Activated effector memory CD4-positive, alpha-beta T cell treated with Interleukin-2 at 50 U/mL for 16 hours (primary cell): ENCODE data around the gene CLDN5.
A peak's percentile ranks its signal among the peaks of the same experiment; 100 is the strongest.

Source experiments
- DNase-seq: peaks from one replicate; pipeline ENCODE4 v3.0.0-alpha.2; 2020

The CLDN5 gene

DNA sequence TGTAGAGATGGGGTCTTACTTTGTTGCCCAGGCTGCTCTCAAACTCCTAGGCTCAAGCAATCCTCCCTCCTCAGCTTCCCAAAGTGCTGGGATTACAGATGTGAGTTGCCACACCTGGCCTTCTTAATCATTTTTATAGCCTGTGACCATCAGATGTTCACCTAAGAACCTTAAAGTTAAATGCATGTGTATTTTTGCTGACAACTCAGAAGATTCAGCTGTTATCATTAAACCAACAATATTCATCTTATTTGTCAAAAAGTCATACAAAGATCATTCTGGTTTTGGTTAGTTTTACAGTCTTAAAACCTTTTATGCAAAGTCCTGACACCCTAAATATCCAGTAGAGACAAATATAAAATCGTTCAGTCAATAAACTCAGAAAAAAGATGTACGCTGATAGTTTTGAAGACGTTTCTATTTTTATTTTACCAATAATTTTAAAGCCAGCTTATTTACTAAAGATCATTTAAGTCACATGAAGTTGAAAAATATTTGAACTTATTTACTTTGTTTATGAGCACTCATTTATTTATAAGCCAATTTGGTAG lies 22.2 kb downstream of the CLDN5 start:
- DNase-seq = no peak

DNA sequence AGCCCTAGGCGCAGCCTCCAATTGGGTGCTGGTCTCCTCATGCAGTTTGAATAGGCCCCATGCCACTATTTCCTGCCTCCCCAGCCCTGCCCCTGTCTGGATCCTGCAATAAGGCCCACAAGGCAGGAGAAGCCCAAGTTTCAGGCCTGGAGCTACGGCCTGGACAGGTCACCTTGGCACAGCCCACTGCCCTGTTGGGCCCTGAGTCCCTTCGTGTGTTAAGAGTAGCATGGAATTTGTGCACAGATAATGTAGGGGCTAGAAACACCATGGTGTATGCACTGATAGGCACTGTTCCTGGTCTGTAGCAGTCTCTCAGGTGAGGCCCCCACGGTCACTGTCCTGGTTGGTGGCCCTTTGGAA lies 24.3 kb downstream of the CLDN5 start:
- DNase-seq = no peak

DNA sequence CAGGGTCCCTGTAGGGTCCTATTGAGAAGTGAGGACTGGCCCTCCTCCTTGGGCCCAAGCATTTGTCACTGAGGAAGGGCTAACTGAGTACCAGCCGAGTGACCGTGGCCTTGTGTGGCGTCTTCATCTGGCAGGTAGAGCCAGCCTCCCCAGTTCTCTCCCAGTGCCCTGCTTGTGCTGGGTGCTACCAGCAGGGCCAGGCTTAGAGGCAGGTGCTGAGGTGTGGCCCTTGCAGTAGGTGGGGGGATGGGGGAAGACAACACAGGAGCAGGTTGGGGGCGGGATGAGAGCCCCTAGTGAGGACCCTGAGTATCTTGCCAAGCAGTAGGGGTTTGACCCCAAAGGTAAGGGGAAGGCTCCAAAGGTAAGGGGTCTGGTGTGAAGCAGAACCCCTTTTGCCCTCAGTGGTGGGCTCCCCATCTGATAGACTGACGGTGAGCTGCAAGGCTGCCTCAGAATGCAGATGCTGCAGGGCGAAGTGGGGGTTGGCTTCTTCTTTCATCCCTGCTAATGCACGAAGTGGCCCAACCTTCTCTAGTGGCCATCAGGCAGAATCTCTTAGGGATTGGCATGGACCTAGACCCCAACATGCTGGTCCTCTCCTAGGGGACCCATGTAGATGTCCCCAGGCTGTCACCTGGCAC lies 24.9 kb downstream of the CLDN5 start:
- DNase-seq = no peak

DNA sequence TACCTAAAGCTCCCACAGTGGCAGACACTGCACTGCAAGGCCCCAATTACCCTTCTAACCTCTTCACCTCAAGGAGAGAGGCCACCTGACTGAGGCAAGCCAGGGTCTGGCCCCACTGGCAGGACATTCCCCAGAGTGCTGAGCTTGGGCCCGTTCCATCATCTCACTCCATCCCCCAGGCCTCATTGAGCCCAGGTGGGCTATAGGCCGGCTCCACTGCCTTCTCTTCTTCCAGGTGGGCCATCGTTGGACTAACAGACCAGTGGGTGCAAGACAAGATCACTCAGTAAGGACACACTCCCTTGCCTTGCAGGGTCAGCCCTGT lies 25.4 kb downstream of the CLDN5 start:
- no peak for DNase-seq

DNA sequence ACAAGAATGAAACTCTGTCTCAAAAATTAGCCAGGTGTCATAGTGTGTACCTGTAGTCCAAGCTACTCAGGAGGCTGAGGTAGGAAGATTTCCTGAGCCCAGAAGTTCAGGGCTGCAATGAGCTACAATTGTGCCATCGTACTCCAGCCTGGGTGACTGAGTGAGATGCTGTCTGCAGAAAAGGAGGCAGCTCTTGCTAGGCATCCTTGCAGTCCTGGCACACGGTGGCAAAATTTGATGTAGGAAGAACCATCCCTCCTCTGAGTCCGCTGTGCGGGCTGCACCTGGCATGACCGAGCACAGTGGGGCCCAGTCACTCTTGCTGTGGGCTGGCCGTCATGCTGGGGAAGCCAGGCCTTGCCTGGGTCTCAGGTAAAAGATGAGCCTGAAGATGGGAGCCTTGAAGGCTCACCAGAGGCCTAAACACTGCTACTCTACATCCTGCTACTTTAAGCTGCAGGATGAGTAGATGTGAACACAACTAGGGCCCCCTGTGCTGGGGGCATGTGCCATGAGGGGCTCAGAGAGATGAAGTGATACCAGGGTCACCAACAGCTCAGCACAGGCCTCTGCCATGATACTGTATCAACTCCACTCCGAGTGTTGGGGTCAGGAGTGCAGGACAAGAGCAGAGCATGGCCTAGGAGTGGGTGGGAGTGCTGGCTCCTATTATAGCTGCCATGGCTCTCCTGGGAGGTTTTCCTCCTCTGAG lies 25.9 kb downstream of the CLDN5 start:
- no peak for DNase-seq

DNA sequence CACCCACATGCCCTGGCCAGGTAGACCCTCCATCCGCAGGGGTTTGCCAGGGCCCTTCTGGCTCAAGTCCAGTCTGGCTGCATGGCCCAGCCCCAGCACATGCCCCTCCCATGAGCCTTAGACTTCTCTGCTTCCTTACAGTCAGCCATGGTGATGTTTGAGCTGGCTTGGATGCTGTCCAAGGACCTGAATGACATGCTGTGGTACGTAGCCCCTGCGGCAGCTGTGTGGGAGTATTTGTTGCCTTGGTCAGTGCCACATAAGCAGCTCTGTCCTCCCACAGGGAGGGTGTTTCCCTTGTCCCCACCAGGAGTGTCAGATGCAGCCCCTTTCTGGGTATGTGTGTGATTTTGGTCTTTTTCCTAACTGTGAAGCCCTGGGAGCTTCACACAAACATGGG lies 27.0 kb downstream of the CLDN5 start:
- DNase-seq = no peak

DNA sequence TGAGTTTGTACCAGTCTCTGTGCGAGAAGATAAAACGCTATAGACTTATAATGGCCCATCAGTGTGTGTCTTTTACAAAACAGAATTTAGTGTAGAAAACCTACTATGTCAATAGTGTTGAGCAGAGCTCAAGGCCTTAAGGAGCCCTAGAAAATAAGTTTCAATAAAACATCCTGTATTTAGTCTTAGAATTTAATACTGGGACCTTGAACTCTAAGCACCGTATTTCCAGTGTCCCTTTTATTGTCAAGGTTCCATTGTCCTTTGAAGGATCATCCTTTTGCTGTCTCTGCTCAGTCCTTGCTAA lies 27.9 kb downstream of the CLDN5 start:
- DNase-seq = no peak

DNA sequence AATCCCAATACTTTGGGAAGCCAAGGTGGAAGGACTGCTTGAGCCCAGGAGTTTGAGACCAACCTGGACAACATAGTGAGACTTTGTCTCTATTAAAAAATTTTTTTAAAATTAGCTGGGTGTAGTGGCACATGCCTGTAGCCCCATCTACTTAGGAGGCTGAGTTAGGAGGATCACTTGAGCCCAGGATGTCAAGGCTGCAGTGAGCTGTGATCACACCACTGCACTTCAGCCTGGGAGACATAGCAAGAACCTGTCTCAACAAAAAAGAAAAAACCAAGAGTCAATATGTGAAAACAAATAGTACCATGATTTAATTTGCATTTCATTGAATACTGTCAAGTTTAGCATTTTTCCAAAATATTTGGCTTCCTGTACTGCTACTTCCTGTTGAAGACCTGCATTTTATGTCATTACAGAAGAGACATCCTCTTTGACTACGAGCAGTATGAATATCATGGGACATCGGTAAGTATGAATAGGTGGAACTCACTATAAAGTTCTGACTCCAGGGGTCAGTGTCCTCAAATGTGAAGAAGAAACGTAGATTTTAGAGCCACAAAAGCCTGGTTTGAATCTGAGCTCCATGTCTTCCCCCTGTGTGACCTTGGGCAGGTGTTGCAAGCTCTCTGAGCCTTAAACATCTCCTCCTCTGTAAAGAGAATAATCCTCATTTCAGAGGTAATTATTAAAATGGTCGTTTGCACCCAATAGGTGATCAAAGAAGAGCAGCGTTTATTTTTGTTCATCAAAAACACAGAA lies 28.5 kb downstream of the CLDN5 start:
- DNase-seq = no peak

DNA sequence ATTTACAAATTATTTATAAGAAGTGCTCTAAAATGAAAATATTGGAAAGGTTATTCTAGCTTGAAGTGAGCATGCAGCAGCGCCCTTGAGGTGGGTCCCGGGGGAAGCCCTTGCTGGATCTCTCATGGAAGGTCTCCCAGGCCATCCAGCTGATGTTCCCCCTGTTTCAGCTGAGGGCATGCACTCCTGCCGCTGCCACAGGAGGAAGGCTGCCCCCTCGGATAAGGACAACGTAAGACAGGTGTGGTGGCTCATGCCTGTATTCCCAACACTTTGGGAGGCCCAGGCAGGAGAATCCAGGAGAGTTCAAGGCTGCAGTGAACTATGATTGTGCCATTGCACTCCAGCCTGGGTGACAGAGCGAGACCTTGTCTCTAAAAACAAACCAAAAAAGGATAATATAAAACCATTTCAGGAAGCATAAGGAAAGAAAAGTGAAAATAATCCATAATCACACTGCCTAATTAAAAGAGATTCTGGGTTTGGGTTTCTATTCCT lies 29.5 kb downstream of the CLDN5 start:
- DNase-seq = no peak

DNA sequence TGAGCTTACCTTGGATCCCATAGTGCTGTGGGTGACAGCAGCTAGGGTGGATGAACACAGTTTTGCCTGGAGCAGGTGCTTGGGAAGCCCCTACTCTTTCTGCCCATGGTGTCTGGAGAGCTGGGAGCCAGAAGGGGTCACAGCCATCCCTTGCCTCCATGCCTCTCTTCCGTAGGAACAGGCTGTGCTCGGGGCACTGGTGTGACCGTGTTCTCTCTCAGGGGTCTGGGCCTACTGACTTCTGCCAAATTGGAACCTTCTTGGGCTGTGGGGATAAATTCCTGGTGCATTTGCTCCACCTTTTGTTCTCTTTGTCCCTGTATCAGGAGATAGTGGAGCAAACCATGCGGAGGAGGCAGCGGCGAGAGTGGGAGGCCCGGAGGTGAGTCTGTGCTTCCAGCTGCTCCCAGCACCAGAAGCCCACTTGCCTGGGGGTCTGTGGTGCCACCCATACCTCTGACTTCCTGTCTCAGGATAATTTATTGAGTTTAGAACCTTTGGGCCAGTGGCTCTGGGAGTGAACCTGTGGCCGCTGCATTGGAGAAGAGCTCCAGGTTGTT lies 30.1 kb downstream of the CLDN5 start:
- DNase-seq = no peak

DNA sequence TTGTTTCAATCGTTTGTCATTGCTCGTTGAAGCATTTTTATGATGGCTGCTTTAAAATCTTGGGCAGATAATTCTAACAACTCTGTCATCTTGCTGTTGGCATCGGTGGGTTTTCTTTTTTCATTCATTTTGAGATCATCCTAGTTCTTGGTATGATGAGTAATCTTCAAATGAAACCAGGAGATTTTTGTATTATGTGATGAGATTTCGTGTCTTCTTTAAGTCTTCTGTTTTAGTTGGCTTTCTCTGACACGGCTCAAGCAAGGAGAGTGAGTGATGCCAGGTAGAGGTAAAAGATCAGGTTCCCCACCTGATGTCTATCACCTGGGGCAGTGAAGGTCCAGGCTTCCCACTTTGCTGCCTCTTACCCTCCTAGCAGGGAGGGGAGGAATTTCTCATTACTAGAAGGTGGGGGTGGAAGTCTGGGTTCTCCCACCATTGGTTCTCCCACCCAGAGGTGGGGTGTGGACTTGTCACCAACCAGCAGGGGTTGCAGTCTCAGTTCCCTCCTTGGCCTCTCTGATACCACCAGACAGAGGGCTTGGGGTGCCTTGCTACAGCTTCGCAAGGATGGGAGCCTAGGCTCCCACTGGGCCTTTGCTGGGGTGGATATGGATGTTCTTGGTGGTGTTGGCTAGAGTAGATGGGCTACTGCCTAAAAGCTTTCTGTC lies 31.6 kb downstream of the CLDN5 start:
- no peak for DNase-seq

DNA sequence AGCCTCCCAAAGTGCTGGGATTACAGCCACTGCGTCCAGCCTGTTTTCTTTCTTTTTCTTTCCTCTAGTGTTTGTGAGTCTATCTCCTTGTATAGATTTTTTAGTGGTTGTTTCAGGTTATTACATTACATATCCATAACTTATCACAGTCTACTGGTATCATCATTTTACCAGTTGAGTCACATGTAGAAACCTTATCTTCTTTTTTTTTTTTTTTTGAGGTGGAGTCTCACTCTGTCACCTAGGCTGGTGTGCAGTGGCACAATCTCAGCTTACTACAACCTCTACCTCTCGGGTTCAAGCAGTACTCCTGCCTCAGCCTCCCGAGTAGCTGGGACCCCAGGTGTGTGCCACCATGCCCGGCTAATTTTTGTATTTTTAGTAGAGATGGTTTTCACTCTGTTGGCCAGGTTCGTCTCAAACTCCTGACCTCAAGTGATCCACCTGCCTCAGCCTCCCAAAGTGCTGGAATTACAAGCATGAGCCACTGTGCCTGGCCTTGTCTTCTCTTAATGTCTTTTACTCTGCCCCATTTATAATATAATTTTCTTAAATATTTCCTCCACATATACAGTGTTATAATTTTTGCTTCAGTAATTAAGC lies 33.5 kb downstream of the CLDN5 start:
- no peak for DNase-seq

DNA sequence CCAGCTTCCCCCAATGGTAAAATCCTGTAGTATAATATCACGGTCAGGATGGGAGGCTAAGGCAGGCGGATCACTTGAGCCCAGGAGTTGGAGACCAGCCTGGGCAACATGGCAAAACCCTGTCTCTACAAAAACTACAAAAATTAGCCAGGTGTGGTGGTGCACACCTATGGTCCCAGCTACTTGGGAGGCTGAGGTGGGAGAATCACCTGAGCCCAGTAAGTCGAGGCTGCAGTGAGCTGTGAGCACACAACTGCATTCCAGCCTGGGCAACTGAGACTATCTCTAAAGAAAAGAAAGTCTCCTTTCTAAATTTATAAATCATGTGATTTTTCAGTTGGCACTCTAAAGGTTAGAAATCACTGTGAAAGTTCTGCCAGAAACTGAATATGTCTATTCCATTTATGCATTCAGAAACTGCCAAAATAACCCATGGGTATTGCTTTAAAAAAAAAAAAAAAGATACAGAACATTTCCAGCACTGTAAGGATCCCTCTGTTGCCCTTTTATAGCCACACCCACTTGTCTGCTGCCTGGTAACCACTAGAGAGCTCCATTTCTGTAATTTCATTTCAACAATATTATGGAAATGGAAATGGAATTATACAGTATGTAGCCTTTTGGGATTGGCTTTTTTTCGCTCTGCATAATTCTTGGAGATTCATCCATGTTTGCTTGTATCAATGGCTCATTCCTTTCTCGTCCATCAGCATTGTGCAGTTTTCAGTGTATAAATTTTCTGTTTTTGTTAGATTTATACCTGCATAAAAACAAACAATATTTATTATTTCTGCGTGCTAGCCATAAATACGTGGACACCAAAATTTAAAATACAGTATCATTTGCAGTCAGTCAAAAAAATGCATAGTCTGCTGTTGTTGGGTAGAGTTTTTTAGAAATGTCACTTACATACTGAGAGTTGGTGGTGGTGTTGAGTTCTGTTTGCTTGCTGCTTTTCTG lies 35.0 kb downstream of the CLDN5 start:
- DNase-seq = no peak

DNA sequence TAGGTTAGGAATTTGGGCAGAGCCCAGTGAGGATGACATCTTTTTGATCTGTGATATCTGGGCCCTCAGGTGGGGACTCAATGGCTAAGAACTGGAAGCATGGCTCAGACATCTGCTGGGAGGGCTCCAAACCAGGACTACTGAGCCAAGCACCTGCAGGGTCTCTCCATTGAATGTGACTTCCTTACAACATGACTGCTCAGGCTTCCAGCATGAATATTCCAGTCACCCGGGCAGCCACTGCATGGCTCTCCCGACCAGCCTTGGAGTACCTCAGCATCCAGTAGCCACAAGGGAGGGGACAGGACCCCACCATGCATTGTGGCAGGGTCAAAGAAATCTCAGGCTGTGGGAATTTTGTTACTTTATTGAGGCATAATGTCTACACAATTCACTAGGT lies 35.9 kb downstream of the CLDN5 start:
- no peak for DNase-seq

DNA sequence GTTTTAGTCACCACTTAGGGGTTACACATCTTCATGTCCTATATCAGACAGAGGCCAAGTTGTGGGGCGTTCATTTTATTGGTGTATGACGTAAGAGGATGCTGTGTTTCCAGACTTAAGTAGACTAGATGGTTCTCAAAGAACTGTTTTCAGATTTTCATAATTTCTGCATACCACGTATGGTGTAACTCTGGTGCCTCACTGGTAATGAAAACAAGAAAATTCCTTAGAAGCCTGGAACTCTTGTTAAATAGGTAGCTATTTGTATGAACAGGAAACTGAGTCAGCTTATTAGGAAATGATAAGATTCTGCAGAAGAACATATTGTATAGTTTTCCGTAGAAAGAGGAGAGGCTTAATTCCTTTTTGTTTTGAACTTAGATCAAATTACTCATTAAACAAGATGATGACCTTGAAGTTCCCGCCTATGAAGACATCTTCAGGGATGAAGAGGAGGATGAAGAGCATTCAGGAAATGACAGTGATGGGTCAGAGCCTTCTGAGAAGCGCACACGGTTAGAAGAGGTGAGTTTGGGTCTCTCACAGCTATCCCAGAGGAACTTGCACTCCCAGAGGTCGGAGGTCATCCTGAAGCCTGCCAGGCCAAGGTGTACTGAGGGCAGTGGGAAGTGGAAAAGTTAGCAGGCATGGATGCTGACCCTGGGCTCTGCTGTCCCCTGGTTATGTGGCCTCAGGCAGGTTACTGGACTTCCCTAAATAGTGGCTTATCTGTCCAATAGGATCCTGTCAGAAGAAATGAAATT lies 40.5 kb downstream of the CLDN5 start:
- no peak for DNase-seq

DNA sequence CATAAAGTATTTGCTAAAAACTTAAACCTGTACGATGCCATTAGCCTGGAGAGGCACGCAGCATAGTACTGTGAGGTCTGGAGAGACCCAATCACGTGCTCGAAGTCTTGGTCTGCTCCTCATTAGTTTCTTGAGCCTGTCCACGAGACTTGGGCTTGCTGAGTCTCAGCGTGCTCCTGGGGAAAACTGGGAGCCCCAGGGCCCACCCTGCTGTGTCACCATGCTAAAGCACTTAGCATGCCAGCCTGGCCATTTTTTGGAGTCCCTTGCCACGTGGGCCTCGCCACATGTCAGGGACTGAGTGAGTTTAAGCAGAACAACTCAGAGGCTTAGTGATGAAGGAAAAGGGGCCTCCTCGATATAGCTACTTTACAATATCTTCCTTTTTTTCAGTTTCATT lies 41.9 kb downstream of the CLDN5 start:
- no peak for DNase-seq

DNA sequence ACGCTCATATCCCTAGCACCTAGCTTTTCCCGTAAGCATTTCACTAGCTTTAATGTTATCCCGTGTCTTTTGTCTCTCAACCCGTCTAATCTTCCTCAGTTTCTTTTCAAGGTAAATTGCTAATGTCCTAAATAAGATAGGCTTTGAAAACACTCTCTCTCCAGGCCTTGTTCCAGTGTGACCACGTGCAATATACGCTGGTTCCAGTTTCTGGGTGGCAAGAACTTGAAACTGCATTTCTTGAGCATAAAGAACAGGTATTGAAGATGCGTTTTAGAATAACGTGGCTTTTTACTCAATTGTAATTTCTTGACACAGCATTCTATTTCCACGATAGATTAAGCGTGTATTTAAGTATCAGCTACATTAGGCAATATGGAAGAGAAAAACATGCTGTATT lies 43.4 kb downstream of the CLDN5 start:
- no peak for DNase-seq

DNA sequence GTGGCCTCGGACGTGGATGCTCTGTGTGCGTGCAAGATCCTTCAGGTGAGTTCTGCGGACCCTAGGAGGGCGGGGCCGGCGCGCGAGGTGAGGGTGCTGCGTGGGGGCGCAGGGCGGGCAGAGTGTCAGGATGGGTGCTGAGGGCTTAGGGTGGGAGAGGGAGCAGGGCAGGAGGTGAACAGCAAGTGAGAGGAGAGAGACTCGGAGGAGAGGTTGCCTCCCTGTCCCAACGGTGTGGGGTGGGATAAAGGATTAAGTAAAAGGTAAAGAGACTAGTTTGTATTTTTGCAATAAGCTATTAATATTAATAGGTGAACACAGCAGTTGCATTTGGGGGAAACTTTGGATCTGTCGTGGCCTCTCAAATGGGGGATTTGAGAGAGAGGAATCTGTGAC lies 44.0 kb downstream of the CLDN5 start:
- DNase-seq = no peak

DNA sequence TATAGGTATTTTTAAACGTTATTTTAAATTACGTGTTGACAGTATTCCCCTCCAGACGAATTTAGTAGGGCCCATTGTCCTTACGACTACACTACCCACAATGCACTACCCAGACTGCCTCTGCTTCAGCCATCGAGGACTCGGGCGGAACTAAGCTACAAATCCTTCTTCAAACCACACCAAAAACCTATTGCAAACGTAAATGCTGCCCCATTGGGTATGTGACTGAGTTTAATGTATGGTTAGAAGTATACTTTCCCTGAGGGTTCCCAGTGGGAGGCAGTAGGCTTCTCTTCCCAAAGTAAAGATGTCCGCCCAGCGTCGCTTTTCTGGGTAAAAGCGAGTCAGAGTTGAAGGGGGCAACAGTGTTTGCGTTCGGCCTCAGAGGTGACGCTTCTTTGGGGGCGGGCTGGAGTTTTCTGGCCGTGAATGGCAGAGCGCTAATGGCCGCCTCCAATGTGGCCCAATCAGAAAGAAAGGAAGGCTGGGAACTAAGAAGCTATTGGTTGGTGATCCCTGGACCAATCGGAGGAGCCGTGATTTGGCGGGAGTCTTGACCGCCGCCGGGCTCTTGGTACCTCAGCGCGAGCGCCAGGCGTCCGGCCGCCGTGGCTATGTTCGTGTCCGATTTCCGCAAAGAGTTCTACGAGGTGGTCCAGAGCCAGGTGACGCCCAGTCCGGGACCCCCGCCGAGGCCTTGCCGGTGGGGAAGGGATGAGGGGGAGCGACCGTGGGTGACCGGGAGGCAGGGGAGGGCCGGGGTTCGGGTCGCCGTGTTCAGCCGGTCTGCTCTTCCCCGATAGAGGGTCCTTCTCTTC lies 44.6 kb downstream of the CLDN5 start, which contains the start of gene CDC45:
CDC45 (plus strand) TSS at position 566 of the 818 bp plus-strand sequence; CDS start at position 615, 49 bp downstream.
- peak; percentile 90 for DNase-seq

DNA sequence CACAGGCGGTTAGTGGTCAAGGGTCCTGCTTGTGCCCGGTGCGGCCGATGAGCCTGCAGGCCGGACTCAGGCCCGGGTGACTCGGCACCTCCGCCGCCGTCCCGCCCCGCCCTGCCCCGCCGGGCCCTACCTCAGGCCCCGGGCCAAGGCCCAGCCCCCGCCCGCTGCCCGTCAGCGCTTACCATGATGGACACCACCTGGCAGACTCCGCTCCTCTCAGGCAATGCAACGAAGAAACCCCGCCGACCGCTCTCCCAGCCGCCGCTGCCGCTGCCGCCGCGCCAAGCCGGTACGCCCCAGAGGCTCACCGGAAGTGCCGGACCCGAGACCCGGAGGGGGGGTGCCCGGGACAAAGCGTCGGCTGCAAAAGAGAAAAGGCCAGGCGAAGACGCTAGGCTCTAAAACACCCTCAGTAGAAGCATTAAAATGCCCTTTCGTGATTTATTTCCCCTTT lies 45.3 kb downstream of the CLDN5 start, which contains the start of gene UFD1:
UFD1 (minus strand) TSS at position 293 of the 454 bp plus-strand sequence; CDS start at position 185, 108 bp downstream.
- DNase-seq = peak; percentile 74
